Activated T-cell treated with anti-CD3 and anti-CD28 coated beads for 4 hours (primary cell): ENCODE results near the gene AGPAT3.
"Not testable (repeated sequence)": the region's sequence is repeated elsewhere in the genome, so short reads cannot be mapped to it uniquely, and the experiment has no call there.

ENCODE experiments used
- DNase-seq: peaks from one replicate; pipeline ENCODE4 v3.0.0-alpha.2; 2020

Gene AGPAT3

GRCh38 chr21:43884861-43885417, 19.9 kb downstream of the AGPAT3 start:
- no peak for DNase-seq

GRCh38 chr21:43885721-43886120, 20.7 kb downstream of the AGPAT3 start:
- DNase-seq, result no peak

- DNase-seq, result no peak
These were observed 21.5 kb downstream of the AGPAT3 start for GRCh38 chr21:43886565-43886964.

GRCh38 chr21:43889069-43889468, 24.0 kb downstream of the AGPAT3 start:
- DNase-seq, result no peak

GRCh38 chr21:43890042-43890441, 25.0 kb downstream of the AGPAT3 start:
- DNase-seq, result no peak

GRCh38 chr21:43892334-43892733, 27.3 kb downstream of the AGPAT3 start:
- no peak for DNase-seq

- no peak for DNase-seq
These were observed 28.0 kb downstream of the AGPAT3 start for GRCh38 chr21:43892984-43893535.

GRCh38 chr21:43893536-43894205, 28.6 kb downstream of the AGPAT3 start:
- DNase-seq, result no peak

- no peak for DNase-seq
These were observed 29.2 kb downstream of the AGPAT3 start for GRCh38 chr21:43894206-43894577.

GRCh38 chr21:43895196-43895595, 30.2 kb downstream of the AGPAT3 start:
- no peak for DNase-seq

- DNase-seq, result not testable (repeated sequence)
These were observed 31.8 kb downstream of the AGPAT3 start for GRCh38 chr21:43896696-43897299.

GRCh38 chr21:43899307-43900077, 34.5 kb downstream of the AGPAT3 start:
- no peak for DNase-seq

GRCh38 chr21:43900078-43900385, 35.0 kb downstream of the AGPAT3 start:
- DNase-seq, result no peak

GRCh38 chr21:43900690-43901089, 35.7 kb downstream of the AGPAT3 start:
- no peak for DNase-seq

GRCh38 chr21:43902441-43902840, 37.4 kb downstream of the AGPAT3 start:
- no peak for DNase-seq

GRCh38 chr21:43903451-43904091, 38.5 kb downstream of the AGPAT3 start:
- DNase-seq, result no peak

GRCh38 chr21:43904331-43904781, 39.3 kb downstream of the AGPAT3 start:
- no peak for DNase-seq

- no peak for DNase-seq
These were observed 40.9 kb downstream of the AGPAT3 start for GRCh38 chr21:43905726-43906455.

- no peak for DNase-seq
These were observed 41.8 kb downstream of the AGPAT3 start for GRCh38 chr21:43906585-43907370.

GRCh38 chr21:43907751-43908150, 42.7 kb downstream of the AGPAT3 start:
- no peak for DNase-seq

- no peak for DNase-seq
These were observed 43.1 kb downstream of the AGPAT3 start for GRCh38 chr21:43908167-43908566.
